Nephron progenitor cell (in vitro differentiated cells): ENCODE data around the gene ZNF543.

ENCODE experiments used
- DNase-seq: peaks from one replicate; pipeline ENCODE4 v3.0.0; 2021
- H3K27ac Mint-ChIP-seq: 2 replicates; pipeline ENCODE4 v1.8.0; 2021; ENCODE audit warnings: mild to moderate bottlenecking, moderate library complexity, mixed read lengths
- H3K27me3 Mint-ChIP-seq: 2 replicates; pipeline ENCODE4 v1.8.0; 2021; ENCODE audit warnings: mild to moderate bottlenecking, low read depth, mixed read lengths; ENCODE audit not compliant: poor library complexity
- H3K36me3 Mint-ChIP-seq: 2 replicates; pipeline ENCODE4 v1.8.0; 2021; ENCODE audit warnings: low read depth, mixed read lengths
- H3K4me1 Mint-ChIP-seq: 2 replicates; pipeline ENCODE4 v1.8.0; 2021; ENCODE audit warnings: mixed read lengths
- H3K4me3 Mint-ChIP-seq: 2 replicates; pipeline ENCODE4 v1.8.0; 2021; ENCODE audit warnings: mild to moderate bottlenecking, moderate library complexity, mixed read lengths
- H3K9me3 Mint-ChIP-seq: 2 replicates; pipeline ENCODE4 v1.8.0; 2021; ENCODE audit warnings: mild to moderate bottlenecking, moderate library complexity, mixed read lengths
- CTCF ChIP-seq: fragments of 200-600 bp; sonication (generic); IDR thresholded peaks from 2 replicates; pipeline ENCODE4 v1.5.0; 2021; ENCODE audit warnings: antibody characterized with exemption

The ZNF543 gene

DNA sequence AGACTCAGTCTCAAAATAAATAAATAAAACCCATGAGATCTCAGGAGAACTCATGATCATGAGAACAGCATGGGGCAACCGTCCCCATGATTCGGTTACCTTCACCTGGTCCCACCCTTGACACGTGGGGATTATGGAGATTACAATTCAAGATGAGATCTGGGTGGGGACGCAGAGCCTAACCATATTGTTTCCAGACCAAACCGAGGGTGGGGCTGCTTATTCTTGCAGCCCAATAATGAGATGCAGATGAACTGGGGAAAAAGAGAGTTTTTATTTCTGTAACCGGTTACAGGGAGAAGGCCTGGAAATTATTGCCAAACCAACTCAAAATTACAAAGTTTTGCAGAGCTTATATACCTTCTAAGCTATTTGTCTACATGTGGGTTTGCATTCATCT, 55.9 kb downstream of the ZNF543 start:
- H3K27me3 Mint-ChIP-seq, result peaks cover 5% of the 10 kb centered on the region
- TF ChIP-seq CTCF, result no peak
- no peak overlapping the region for H3K27ac Mint-ChIP-seq
- H3K4me3 Mint-ChIP-seq, result no peak overlapping the region
- H3K4me1 Mint-ChIP-seq, result no peaks in the 10 kb centered on the region
- H3K9me3 Mint-ChIP-seq, result peaks cover 80% of the 10 kb centered on the region
- DNase-seq, result no peak
- peaks cover 88% of the 10 kb centered on the region for H3K36me3 Mint-ChIP-seq

GRCh38 chr19:57377498-57378146, 57.4 kb downstream of the ZNF543 start:
- no peak overlapping the region for H3K4me3 Mint-ChIP-seq
- H3K4me1 Mint-ChIP-seq, result no peaks in the 10 kb centered on the region
- H3K27ac Mint-ChIP-seq, result no peak overlapping the region
- peaks cover 79% of the 10 kb centered on the region for H3K9me3 Mint-ChIP-seq
- H3K27me3 Mint-ChIP-seq, result peaks cover 7% of the 10 kb centered on the region
- no peak for TF ChIP-seq CTCF
- DNase-seq, result no peak
- H3K36me3 Mint-ChIP-seq, result peaks cover 73% of the 10 kb centered on the region
